ENCODE results near the gene HAPSTR1.

DNA sequence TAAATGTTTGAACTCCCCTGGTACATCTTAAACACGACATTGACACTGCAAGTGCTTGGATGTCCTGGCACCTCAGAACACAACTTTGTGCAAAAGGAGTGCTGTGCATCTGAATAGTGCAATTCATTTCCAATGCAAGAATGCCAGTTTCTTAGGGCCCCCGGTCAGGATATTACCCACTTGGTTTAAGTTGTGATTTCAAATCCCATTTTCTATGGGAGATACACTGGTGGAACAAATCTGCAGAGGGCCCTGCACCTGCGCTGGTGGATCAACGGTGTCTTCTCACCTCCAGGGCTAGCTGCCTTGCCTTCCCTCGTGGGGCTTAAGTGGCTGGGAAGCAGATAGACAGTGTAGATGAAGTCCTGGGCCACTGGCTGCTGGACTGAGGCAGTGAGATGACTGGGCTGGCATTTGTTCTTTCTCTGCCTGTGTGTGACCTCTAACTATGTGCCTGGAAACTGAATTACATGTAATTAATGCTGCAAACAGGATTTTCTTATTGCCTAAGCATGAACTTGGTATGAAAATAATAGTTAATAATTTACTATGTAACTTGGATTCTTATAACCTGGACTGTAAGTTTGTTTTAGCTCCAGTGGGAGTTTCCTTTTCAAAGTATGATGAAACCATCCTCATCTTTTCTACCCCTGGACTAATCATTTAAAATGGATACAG is 20.9 kb downstream of the HAPSTR1 start:
- TF ChIP-seq ZNF416 (tag by site-specific recombination; IDR thresholded peaks at IDR 0.05) = no peak
- TF ChIP-seq, protein P1, sequence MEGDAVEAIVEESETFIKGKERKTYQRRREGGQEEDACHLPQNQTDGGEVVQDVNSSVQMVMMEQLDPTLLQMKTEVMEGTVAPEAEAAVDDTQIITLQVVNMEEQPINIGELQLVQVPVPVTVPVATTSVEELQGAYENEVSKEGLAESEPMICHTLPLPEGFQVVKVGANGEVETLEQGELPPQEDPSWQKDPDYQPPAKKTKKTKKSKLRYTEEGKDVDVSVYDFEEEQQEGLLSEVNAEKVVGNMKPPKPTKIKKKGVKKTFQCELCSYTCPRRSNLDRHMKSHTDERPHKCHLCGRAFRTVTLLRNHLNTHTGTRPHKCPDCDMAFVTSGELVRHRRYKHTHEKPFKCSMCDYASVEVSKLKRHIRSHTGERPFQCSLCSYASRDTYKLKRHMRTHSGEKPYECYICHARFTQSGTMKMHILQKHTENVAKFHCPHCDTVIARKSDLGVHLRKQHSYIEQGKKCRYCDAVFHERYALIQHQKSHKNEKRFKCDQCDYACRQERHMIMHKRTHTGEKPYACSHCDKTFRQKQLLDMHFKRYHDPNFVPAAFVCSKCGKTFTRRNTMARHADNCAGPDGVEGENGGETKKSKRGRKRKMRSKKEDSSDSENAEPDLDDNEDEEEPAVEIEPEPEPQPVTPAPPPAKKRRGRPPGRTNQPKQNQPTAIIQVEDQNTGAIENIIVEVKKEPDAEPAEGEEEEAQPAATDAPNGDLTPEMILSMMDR (tag by site-specific recombination; IDR thresholded peaks at IDR 0.05) = no peak
- TF ChIP-seq, protein P2, sequence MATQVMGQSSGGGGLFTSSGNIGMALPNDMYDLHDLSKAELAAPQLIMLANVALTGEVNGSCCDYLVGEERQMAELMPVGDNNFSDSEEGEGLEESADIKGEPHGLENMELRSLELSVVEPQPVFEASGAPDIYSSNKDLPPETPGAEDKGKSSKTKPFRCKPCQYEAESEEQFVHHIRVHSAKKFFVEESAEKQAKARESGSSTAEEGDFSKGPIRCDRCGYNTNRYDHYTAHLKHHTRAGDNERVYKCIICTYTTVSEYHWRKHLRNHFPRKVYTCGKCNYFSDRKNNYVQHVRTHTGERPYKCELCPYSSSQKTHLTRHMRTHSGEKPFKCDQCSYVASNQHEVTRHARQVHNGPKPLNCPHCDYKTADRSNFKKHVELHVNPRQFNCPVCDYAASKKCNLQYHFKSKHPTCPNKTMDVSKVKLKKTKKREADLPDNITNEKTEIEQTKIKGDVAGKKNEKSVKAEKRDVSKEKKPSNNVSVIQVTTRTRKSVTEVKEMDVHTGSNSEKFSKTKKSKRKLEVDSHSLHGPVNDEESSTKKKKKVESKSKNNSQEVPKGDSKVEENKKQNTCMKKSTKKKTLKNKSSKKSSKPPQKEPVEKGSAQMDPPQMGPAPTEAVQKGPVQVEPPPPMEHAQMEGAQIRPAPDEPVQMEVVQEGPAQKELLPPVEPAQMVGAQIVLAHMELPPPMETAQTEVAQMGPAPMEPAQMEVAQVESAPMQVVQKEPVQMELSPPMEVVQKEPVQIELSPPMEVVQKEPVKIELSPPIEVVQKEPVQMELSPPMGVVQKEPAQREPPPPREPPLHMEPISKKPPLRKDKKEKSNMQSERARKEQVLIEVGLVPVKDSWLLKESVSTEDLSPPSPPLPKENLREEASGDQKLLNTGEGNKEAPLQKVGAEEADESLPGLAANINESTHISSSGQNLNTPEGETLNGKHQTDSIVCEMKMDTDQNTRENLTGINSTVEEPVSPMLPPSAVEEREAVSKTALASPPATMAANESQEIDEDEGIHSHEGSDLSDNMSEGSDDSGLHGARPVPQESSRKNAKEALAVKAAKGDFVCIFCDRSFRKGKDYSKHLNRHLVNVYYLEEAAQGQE (tag by site-specific recombination; IDR thresholded peaks at IDR 0.05) = no peak
- TF ChIP-seq, protein P3, sequence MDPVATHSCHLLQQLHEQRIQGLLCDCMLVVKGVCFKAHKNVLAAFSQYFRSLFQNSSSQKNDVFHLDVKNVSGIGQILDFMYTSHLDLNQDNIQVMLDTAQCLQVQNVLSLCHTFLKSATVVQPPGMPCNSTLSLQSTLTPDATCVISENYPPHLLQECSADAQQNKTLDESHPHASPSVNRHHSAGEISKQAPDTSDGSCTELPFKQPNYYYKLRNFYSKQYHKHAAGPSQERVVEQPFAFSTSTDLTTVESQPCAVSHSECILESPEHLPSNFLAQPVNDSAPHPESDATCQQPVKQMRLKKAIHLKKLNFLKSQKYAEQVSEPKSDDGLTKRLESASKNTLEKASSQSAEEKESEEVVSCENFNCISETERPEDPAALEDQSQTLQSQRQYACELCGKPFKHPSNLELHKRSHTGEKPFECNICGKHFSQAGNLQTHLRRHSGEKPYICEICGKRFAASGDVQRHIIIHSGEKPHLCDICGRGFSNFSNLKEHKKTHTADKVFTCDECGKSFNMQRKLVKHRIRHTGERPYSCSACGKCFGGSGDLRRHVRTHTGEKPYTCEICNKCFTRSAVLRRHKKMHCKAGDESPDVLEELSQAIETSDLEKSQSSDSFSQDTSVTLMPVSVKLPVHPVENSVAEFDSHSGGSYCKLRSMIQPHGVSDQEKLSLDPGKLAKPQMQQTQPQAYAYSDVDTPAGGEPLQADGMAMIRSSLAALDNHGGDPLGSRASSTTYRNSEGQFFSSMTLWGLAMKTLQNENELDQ (tag by site-specific recombination; IDR thresholded peaks at IDR 0.05; ENCODE audit: low read depth) = no peak
- no peak for TF ChIP-seq YY2 (tag by site-specific recombination; IDR thresholded peaks at IDR 0.05)
- TF ChIP-seq, protein P4, sequence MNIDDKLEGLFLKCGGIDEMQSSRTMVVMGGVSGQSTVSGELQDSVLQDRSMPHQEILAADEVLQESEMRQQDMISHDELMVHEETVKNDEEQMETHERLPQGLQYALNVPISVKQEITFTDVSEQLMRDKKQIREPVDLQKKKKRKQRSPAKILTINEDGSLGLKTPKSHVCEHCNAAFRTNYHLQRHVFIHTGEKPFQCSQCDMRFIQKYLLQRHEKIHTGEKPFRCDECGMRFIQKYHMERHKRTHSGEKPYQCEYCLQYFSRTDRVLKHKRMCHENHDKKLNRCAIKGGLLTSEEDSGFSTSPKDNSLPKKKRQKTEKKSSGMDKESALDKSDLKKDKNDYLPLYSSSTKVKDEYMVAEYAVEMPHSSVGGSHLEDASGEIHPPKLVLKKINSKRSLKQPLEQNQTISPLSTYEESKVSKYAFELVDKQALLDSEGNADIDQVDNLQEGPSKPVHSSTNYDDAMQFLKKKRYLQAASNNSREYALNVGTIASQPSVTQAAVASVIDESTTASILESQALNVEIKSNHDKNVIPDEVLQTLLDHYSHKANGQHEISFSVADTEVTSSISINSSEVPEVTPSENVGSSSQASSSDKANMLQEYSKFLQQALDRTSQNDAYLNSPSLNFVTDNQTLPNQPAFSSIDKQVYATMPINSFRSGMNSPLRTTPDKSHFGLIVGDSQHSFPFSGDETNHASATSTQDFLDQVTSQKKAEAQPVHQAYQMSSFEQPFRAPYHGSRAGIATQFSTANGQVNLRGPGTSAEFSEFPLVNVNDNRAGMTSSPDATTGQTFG (tag by site-specific recombination; IDR thresholded peaks at IDR 0.05; ENCODE audit: borderline replicate concordance) = no peak
- no peak for TF ChIP-seq ZNF707 (tag by site-specific recombination; IDR thresholded peaks at IDR 0.05)
- no peak for TF ChIP-seq ZNF76 (tag by site-specific recombination; IDR thresholded peaks at IDR 0.05; ENCODE audit: borderline replicate concordance, low read depth)
- no peak for TF ChIP-seq ZNF140 (tag by site-specific recombination; IDR thresholded peaks at IDR 0.05)
- no peak for TF ChIP-seq MZF1 (tag by site-specific recombination; IDR thresholded peaks at IDR 0.05; ENCODE audit: borderline replicate concordance)
- TF ChIP-seq, protein P5, sequence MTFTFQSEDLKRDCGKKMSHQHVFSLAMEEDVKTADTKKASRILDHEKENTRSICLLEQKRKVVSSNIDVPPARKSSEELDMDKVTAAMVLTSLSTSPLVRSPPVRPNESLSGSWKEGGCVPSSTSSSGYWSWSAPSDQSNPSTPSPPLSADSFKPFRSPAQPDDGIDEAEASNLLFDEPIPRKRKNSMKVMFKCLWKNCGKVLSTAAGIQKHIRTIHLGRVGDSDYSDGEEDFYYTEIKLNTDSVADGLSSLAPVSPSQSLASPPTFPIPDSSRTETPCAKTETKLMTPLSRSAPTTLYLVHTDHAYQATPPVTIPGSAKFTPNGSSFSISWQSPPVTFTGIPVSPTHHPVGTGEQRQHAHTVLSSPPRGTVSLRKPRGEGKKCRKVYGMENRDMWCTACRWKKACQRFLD (tag by site-specific recombination; IDR thresholded peaks at IDR 0.05) = no peak
- no peak for TF ChIP-seq ZNF174 (tag by site-specific recombination; IDR thresholded peaks at IDR 0.05)
- TF ChIP-seq, protein P6, sequence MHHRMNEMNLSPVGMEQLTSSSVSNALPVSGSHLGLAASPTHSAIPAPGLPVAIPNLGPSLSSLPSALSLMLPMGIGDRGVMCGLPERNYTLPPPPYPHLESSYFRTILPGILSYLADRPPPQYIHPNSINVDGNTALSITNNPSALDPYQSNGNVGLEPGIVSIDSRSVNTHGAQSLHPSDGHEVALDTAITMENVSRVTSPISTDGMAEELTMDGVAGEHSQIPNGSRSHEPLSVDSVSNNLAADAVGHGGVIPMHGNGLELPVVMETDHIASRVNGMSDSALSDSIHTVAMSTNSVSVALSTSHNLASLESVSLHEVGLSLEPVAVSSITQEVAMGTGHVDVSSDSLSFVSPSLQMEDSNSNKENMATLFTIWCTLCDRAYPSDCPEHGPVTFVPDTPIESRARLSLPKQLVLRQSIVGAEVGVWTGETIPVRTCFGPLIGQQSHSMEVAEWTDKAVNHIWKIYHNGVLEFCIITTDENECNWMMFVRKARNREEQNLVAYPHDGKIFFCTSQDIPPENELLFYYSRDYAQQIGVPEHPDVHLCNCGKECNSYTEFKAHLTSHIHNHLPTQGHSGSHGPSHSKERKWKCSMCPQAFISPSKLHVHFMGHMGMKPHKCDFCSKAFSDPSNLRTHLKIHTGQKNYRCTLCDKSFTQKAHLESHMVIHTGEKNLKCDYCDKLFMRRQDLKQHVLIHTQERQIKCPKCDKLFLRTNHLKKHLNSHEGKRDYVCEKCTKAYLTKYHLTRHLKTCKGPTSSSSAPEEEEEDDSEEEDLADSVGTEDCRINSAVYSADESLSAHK (tag by site-specific recombination; IDR thresholded peaks at IDR 0.05) = no peak
- no peak for TF ChIP-seq ZSCAN23 (tag by site-specific recombination; IDR thresholded peaks at IDR 0.05)

All from HEK293 (cell line).